Measurements from ENCODE around the gene C2CD4D. TPM values are rescaled to one million over a fixed set of nuclear protein-coding genes. Genes with fewer than 3 reads are reported as not detected.

The C2CD4D gene
- polyA plus RNA-seq, 1 donor from 2014 or later: not detected

DNA sequence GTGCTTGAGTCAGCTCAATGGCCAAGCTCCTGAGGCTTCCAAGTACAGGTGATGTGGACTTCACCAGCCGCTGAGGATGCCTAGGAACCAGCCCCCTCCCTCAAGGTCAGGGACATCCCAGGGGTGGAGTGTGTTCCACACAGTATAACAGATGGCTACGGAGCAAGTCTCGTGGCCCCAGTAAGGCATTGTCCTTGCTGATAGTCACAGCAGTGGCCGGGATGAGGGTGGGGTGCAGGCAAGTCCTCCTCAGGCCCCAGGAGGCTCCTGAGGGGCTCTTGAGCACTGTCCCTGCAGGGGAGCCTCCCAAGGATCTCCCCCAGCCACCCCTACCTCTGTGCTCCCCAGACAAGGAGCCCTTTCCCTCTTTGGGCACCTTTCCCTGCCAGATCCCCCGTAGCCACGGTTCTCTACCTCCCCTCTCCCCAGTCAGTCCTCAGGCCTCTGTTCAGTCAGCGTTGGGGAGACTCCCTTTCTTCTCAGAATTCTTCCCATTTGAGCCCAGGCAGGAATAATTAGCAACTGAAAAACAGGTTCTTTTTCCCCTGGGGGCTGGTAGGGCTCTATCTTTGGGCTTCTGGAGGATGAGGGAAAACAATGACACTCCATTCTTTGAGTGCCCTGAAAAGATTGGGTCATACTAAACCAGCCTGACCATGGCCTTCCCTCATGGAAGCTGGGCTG, 21.0 kb upstream of the C2CD4D start:
- Histone ChIP-seq H3K27ac (ENCODE audit: low read length) (no peak overlapping the region), H2AFZ (ENCODE audit: low read depth, low read length) (no peak overlapping the region), H3K9ac (ENCODE audit: low read length) (no peak overlapping the region), H3K27me3 (ENCODE audit: insufficient read depth, low read depth, low read length) (no peaks in the 10 kb centered on the region), H3K9me2 (ENCODE audit: insufficient read depth, low read length) (no peaks in the 10 kb centered on the region), H3K4me3 (ENCODE audit: low read length) (no peak overlapping the region), H3K9me3 (ENCODE audit: low read length) (no peaks in the 10 kb centered on the region), H3K4me2 (ENCODE audit: low read length) (no peak overlapping the region), H4K20me1 (ENCODE audit: insufficient read depth) (no peaks in the 10 kb centered on the region), H3K79me2 (replicated peaks; ENCODE audit: insufficient read depth, low read length) (no peaks in the 10 kb centered on the region), H3K36me3 (ENCODE audit: insufficient read depth, low read length) (no peaks in the 10 kb centered on the region), H3F3A (ENCODE audit: insufficient read depth, low read length, poor library complexity, severe bottlenecking) (no peaks in the 10 kb centered on the region)
- TF ChIP-seq RAD21 (conservative IDR thresholded peaks at IDR 0.05): no peak
- TF ChIP-seq POLR2AphosphoS5 (IDR thresholded peaks at IDR 0.05): no peak
- TF ChIP-seq, protein P1, sequence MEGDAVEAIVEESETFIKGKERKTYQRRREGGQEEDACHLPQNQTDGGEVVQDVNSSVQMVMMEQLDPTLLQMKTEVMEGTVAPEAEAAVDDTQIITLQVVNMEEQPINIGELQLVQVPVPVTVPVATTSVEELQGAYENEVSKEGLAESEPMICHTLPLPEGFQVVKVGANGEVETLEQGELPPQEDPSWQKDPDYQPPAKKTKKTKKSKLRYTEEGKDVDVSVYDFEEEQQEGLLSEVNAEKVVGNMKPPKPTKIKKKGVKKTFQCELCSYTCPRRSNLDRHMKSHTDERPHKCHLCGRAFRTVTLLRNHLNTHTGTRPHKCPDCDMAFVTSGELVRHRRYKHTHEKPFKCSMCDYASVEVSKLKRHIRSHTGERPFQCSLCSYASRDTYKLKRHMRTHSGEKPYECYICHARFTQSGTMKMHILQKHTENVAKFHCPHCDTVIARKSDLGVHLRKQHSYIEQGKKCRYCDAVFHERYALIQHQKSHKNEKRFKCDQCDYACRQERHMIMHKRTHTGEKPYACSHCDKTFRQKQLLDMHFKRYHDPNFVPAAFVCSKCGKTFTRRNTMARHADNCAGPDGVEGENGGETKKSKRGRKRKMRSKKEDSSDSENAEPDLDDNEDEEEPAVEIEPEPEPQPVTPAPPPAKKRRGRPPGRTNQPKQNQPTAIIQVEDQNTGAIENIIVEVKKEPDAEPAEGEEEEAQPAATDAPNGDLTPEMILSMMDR (IDR thresholded peaks at IDR 0.05; ENCODE audit: poor library complexity, severe bottlenecking): no peak
- no peak for TF ChIP-seq MXI1 (conservative IDR thresholded peaks at IDR 0.05; ENCODE audit: poor library complexity, severe bottlenecking)
- TF ChIP-seq SMC3 (conservative IDR thresholded peaks at IDR 0.05; ENCODE audit: poor library complexity): no peak
- TF ChIP-seq, protein P2, sequence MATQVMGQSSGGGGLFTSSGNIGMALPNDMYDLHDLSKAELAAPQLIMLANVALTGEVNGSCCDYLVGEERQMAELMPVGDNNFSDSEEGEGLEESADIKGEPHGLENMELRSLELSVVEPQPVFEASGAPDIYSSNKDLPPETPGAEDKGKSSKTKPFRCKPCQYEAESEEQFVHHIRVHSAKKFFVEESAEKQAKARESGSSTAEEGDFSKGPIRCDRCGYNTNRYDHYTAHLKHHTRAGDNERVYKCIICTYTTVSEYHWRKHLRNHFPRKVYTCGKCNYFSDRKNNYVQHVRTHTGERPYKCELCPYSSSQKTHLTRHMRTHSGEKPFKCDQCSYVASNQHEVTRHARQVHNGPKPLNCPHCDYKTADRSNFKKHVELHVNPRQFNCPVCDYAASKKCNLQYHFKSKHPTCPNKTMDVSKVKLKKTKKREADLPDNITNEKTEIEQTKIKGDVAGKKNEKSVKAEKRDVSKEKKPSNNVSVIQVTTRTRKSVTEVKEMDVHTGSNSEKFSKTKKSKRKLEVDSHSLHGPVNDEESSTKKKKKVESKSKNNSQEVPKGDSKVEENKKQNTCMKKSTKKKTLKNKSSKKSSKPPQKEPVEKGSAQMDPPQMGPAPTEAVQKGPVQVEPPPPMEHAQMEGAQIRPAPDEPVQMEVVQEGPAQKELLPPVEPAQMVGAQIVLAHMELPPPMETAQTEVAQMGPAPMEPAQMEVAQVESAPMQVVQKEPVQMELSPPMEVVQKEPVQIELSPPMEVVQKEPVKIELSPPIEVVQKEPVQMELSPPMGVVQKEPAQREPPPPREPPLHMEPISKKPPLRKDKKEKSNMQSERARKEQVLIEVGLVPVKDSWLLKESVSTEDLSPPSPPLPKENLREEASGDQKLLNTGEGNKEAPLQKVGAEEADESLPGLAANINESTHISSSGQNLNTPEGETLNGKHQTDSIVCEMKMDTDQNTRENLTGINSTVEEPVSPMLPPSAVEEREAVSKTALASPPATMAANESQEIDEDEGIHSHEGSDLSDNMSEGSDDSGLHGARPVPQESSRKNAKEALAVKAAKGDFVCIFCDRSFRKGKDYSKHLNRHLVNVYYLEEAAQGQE (IDR thresholded peaks at IDR 0.05; ENCODE audit: borderline replicate concordance): no peak
- TF ChIP-seq TAF1 (IDR thresholded peaks at IDR 0.05; ENCODE audit: low read depth): no peak
- TF ChIP-seq EP300 (conservative IDR thresholded peaks at IDR 0.05; ENCODE audit: poor library complexity, severe bottlenecking): no peak
- TF ChIP-seq EZH2 (IDR thresholded peaks at IDR 0.05; ENCODE audit: borderline replicate concordance, insufficient read depth, low read length, poor library complexity, severe bottlenecking): no peak

DNA sequence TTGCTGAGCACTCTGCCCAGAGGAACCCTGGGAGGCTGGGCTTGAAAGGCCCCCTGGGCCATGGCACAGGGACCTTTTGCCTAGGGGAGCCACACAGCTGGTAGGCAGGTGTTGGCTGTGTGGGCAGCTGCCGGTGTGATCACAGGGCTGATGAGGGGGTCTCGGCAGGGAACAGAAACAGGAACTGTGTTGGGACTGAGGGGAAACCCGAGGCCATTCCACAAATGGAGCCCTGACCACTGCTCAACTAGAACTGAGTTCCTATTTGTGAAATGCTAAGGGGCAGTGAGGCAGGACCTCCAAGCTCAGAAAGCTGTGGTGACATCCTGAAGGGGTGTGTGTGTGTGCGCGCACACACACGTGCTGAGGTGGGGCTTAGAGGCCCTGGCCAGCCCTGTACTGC, 20.3 kb upstream of the C2CD4D start:
- Histone ChIP-seq H3K9me3 (ENCODE audit: low read length) (no peaks in the 10 kb centered on the region), H3K27me3 (ENCODE audit: insufficient read depth, low read depth, low read length) (no peaks in the 10 kb centered on the region), H3K79me2 (replicated peaks; ENCODE audit: insufficient read depth, low read length) (no peaks in the 10 kb centered on the region), H3K9me2 (ENCODE audit: insufficient read depth, low read length) (no peaks in the 10 kb centered on the region), H2AFZ (ENCODE audit: low read depth, low read length) (no peak overlapping the region), H3K27ac (ENCODE audit: low read length) (no peak overlapping the region), H3F3A (ENCODE audit: insufficient read depth, low read length, poor library complexity, severe bottlenecking) (no peaks in the 10 kb centered on the region), H3K4me2 (ENCODE audit: low read length) (no peak overlapping the region), H3K9ac (ENCODE audit: low read length) (no peak overlapping the region), H3K36me3 (ENCODE audit: insufficient read depth, low read length) (no peaks in the 10 kb centered on the region), H3K4me3 (ENCODE audit: low read length) (no peak overlapping the region), H4K20me1 (ENCODE audit: insufficient read depth) (no peaks in the 10 kb centered on the region)
- TF ChIP-seq RAD21 (conservative IDR thresholded peaks at IDR 0.05): no peak
